Right ventricle myocardium superior (tissue), 1 donor: ENCODE results near the gene CXXC1. TPM values are rescaled to one million over a fixed set of nuclear protein-coding genes. Genes with fewer than 3 reads are reported as not detected.
"Not testable (repeated sequence)": the region's sequence is repeated elsewhere in the genome, so short reads cannot be mapped to it uniquely, and the experiment has no call there.

Source experiments
- ATAC-seq: fragments of 200-7000 bp; cut with Tn5 transposase; one replicate; pipeline ENCODE4 v1.9.1; 2020; ENCODE audit warnings: mild to moderate bottlenecking; ENCODE audit not compliant: poor library complexity
- DNase-seq: peaks from one replicate; pipeline ENCODE4 v3.0.0-alpha.2; 2020
- intact Hi-C: fragments of 100-400 bp; cut with DNase I; formaldehyde crosslinking; loops from one replicate; pipeline ENCODE4 v1.11.2; 2022
- total RNA-seq: library from RNA; stranded (reverse); fragmentation: NEBNext Ultra II Directional; extraction: Animal tissue kit (Norgen Biotek cat#: 25700); gene quantifications from one replicate; pipeline ENCODE4 v1.2.1, GENCODE V29; 2021
- donor health status: DM: no; HTN: yes; CAD: no; lungs with severe emphysema.

CXXC1 gene
- total RNA-seq, 1 donor from 2014 or later: 39.4 TPM

DNA sequence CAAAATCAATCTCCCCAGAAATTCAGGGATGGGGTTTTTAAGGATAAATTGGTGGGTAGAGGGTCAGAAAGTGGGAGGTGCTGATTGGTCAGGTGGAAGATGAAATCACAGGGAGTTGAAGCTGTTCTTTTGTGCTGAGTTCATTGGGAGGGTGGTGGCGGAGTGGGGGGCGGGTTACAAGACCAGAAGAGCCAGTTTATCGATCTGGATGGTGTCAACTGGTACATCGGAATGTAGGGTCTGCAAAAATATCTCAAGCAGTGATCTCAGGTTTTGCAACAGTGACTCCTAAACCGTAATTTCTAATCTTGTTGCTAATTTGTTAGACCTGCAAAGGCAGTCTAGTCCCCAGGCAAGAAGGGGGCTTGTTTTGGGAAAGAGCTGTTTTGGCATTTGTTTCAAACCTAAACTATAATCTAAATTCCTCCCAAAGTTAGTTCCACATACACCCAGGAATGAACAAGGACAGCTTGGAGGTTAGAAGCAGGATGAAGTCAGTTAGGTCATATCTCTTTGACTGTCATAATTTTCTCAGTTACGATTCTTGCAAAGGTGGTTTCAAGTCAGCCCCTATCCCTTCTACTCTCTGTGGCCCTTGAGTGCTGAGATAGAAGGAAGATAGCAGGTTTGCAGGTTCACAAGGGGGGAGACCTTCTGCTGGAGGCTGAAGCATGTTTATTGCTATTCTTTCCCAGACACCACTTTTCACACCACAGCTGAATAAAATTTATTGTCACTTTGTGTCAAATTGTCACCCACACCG lies 12.3 kb upstream of the CXXC1 start:
- DNase-seq (no peak), ATAC-seq (no peak)
- intact Hi-C loops: no loop called here

GRCh38 chr18:50298443-50299284 lies 11.2 kb upstream of the CXXC1 start:
- peak; percentile 28 for ATAC-seq
- DNase-seq: no peak
- intact Hi-C loops: no loop called here

DNA sequence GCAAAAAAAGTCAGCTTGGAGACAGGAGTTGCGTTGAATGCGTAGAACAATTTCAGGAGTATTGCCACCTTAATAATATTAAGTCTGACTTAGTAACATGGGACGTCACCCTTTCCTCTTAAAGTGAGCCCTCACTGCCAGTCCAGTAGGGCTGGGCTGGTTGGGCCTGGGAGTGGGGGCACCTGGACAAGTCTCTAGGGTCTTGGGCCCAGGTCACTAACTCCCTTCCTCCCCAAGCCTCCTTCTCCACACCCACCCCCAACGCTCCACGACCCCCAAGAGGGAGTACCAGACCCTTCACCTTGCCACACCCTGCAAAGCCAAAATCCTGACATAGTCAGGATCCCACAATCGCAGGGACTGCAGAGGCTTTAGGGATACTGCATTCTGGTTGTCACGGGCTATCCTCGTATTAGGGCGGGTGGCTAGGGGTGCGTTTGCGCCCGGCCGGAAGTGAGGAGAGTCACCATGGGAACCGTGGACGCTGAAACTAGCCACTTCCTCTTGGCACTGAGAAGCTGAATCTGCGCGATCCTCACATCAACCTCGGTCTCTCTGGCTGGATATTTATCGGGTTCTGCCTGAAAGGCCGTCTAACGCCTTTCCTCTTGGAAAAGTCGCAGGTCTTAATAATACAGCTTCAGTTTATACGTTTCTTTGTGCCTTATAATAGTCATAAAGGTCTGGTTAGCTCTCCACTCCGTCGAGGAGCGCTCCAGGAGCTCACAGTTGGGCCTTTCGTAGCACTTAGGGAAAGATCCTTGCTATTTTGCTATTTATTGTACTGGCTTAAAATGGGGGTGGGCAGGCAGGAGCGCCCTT lies 10.3 kb upstream of the CXXC1 start:
- ATAC-seq: peak; percentile 97
- intact Hi-C loops: no loop called here
- peak; percentile 89 for DNase-seq

DNA sequence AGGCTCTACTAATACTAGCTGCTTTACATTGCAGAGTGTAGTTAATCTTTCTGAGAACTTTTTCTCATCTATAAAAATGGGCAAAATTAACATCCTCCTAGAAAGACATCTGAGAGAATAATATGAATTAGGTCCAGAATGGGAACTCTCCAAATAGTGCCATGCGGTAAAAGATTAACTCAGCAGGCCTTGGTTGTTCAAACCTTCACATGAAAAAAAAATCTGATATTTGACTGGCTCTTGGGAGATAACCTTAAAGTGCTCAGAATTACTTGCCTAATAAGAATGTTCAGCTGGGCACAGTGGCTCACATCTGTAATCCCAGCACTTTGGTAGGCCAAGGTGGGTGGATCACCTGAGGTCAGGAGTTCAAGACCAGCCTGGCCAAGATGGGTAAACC lies 5.5 kb upstream of the CXXC1 start:
- intact Hi-C loops: no loop called here
- ATAC-seq (no peak), DNase-seq (no peak)

DNA sequence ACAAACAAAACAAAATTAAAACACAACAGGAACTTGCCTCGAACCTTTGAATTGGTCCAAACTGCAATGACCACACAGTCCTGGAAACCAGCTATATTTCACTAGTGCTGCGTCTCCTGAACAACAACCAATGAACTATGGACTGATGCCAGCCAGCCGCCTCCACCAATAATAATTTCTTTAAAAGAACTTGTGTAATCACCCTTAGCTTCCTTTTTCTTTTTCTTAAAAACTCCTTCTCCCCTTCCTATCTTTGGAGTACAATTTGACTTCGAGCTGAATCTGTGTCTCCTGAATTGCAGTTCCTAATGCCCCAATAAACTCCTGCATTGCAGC lies 1.6 kb upstream of the CXXC1 start:
- ATAC-seq: no peak
- no peak for DNase-seq
- intact Hi-C loops: no loop called here

GRCh38 chr18:50288348-50289107 lies 1.0 kb upstream of the CXXC1 start:
- DNase-seq, intact Hi-C loops, ATAC-seq: not testable (repeated sequence)

DNA sequence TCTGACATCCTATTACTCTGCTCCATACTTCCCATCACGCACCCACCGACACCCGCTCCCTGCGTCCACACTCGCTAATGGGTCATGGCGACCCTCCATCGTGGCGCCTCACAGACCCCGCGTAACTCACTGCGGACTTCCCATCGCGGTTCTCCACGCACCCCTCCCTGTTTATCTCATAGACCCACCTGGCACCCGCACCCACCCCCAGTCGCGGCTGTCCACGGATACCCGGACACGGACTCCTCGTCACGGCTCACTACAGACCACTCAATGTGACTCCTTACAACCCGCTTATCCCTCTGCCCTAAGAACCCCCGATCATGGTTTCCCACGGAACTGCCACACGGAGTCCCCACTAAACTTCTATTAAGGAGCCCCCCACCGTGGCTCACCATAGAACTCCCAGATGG lies 458 bp downstream of the CXXC1 start:
- intact Hi-C loops: no loop called here
- DNase-seq (no peak), ATAC-seq (peak; percentile 2)

- no peak for DNase-seq
- intact Hi-C loops: no loop called here
- no peak for ATAC-seq
These were observed 983 bp downstream of the CXXC1 start for GRCh38 chr18:50286391-50287027.

DNA sequence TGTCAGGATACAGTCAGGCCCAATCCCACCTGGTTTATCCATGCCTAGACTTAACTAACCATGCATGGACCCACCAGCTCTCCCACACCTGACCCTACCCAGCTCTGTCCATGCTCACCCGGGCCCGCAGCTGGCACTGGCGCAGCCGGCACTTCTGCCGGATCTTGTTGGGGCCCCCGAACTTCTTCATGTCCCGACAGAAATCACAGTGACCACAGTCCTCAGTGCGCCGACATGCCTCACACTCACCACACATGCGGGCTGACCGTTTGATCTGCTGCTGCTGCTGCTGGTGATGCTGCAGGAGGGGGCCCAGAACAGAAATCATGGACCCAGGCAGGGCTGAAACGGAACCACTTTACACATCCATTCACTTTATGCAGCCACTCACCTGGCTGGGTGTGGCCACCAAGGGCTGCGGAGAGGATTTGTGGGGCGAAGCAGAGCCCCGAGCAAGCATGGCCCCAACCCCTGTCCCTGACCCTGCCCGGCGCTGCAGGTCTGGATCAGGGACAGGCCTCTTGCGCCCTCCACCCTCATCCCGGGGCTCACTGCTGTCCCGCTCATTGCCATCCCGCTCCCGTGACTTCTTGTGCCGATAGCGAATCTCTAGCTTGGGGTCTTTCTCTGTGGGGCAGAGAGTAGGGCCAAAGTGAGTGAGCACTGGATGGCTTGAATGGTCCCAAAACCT lies 1.7 kb downstream of the CXXC1 start:
- no peak for DNase-seq
- intact Hi-C loops: no loop called here
- no peak for ATAC-seq

DNA sequence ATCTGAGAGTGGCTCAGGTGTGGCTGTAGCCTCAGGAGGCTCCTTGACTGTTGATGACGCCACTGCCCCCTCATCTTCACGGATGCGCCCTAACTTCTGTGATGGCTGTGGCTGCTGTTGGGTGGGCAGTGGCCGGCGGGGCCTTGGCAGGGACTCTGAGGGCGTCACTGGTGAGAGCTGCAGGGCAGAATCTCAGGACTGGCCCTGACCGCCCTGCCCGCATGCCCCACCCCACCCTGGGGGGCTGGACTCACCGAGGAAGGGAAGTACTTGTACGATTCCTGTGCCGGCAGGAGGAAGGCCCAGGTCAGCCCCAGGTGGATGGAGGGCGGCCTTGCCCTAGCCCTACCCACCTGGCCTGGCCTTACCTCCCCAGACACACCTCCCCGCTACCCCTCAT lies 2.4 kb downstream of the CXXC1 start:
- intact Hi-C loops: no loop called here

DNA sequence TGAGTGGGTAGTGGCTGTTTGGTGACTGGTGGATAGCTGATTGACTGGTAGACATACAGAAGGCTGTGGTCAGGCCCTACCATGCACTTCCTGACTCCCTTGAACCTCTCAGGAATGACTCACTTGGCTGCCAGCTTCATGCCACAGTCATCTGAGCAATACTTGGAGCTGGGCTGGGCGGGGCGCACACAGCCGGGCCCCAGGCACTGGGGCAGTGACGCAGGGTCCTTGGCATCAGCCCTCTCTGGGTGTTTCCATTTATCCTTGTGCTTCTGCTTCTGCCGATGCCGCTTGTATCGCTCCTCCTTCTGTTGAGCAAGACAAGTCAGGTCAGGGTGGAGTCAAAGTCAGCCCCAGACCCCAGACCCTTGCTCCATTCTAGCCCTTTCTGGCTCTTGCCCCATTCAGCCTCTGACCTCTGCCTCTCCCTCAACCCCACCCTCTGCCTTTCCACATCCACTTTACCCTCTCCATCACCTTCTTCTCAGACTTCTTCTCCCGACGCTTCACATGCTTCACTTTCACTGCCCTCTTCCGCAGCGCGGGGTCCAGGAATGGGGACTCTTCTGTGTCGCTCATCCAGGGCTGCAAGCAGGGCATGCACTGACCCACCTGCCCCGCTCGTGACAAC lies 3.1 kb downstream of the CXXC1 start:
- DNase-seq: no peak
- intact Hi-C loops: no loop called here
- ATAC-seq: no peak

More for the DNA sequence above, 2.4 kb downstream of the CXXC1 start:
- DNase-seq (no peak), ATAC-seq (no peak)

DNA sequence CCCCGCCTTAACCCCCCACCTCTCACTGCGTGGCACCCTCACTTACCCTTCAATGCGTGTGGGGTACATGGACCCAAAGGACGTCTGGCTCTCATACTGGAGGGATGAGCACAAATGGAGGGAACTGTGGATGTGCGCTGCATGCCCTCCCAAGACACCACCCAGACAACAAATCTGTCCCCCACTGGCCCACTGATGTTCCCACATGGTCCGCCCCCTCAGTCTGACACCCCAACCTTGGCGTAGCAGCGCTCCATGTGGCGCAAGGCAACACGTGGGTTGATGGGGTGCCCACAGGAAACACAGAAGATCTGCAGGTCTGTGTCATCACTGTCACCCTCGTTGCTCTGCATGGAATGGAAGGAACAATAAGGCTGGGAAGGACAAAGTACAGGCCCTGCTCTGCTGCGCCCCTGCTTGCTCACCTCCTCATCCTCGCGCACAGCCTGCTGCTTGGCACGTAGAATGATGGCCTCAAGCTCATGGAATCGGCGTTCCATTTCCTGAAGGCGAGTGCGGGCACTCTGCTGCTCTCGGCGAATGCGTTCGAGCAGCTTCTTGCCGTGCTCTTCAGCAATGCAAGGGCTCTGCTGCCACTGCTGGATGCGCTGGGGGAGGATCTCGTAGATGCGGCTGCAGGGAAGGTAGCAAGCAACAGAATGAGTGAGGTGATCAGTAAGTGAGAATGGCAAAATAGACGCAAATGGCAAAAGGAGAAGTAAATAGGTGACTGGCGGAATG lies 3.9 kb downstream of the CXXC1 start:
- intact Hi-C loops: no loop called here
- ATAC-seq: no peak
- no peak for DNase-seq

GRCh38 chr18:50282521-50283335 lies 4.8 kb downstream of the CXXC1 start:
- DNase-seq (no peak), ATAC-seq (no peak)
- intact Hi-C loops: no loop called here

GRCh38 chr18:50281972-50282520 lies 5.4 kb downstream of the CXXC1 start:
- ATAC-seq (peak; percentile 1), DNase-seq (peak; percentile 65)
- intact Hi-C loops: no loop called here

- intact Hi-C loops: no loop called here
- DNase-seq (peak; percentile 98), ATAC-seq (peak; percentile 96)
These were observed 6.1 kb downstream of the CXXC1 start, which contains the start of gene MBD1 for GRCh38 chr18:50281295-50281971. TSS of gene MBD1 (minus strand) at chr18:50281523. CDS start at chr18:50279992, 1,531 bp downstream.
